HepG2 (cell line): ENCODE results near the gene MTFP1. TPM values are rescaled to one million over a fixed set of nuclear protein-coding genes. Genes with fewer than 3 reads are reported as not detected.

Source experiments
- ATAC-seq: fragments of 200-7000 bp; cut with Tn5 transposase; 3 replicates; pipeline ENCODE4 v1.9.1; 2020; ENCODE audit warnings: mild to moderate bottlenecking, moderate library complexity
- BruUV-seq: library from RNA; stranded (reverse); fragments of 400-500 nt; replicated peaks from 2 replicates; lab custom pipeline; 2021; lab: Mats Ljungman, UMichigan
- CTCF ChIA-PET: fragments of 300-600 bp; formaldehyde crosslinking; extraction: SDS; loops from one replicate; lab custom pipeline; 2021; ENCODE audit warnings: low total read pairs, inconsistent platforms, low intra/inter-chr PET ratio; lab: Yijun Ruan, JAX
- POLR2A ChIA-PET: fragments of 350-600 bp; sonication (Branson Sonifier 250); formaldehyde crosslinking; loops from one replicate; lab custom pipeline; 2020; ENCODE audit warnings: antibody characterized with exemption, inconsistent platforms; lab: Yijun Ruan, JAX
- DNase-seq: peaks from one replicate; pipeline ENCODE4 v3.0.0-alpha.2; 2015; ENCODE audit warnings: low spot score
- FAIRE-seq: peaks from 3 replicates; lab custom pipeline; 2011; peaks lifted over from hg19 to GRCh38; lab: Jason Lieb, UNC
- H2AFZ ChIP-seq: one replicate; pipeline ENCODE4 v1.6.1; 2011; ENCODE audit warnings: low read length, inconsistent platforms
- H3K27ac ChIP-seq: fragments of 300-600 bp; 3 replicates; pipeline ENCODE4 v1.8.0; 2011; ENCODE audit warnings: mixed run types, mild to moderate bottlenecking, mixed read lengths, low read length, inconsistent platforms; ENCODE audit not compliant: insufficient read depth; ENCODE audit errors: extremely low read length
- H3K27me3 ChIP-seq, 2 experiments: fragments of 200-600 bp in 1 of 2; 2 replicates in 1 of 2; 3 replicates in 1 of 2; pipeline versions ENCODE4 v1.6.0 to v1.8.0; 2011; ENCODE audit warnings: low read length in 2 of 2, mild to moderate bottlenecking in 2 of 2, moderate library complexity in 2 of 2, inconsistent platforms in 1 of 2; ENCODE audit not compliant: insufficient read depth in 2 of 2, control insufficient read depth in 1 of 2
- H3K36me3 ChIP-seq, 2 experiments: fragments of 200-600 bp in 1 of 2; replicated peaks in 1 of 2; 2 replicates in 1 of 2; 3 replicates in 1 of 2; pipeline versions ENCODE4 v1.5.1 to v1.8.0; 2011; ENCODE audit warnings: low read length in 2 of 2, inconsistent platforms in 1 of 2; ENCODE audit not compliant: insufficient read depth in 2 of 2, control insufficient read depth in 1 of 2
- H3K4me1 ChIP-seq: 2 replicates; pipeline ENCODE4 v1.5.1; 2012; ENCODE audit warnings: low read length, inconsistent platforms; ENCODE audit not compliant: insufficient read depth
- H3K4me2 ChIP-seq: 2 replicates; pipeline ENCODE4 v1.6.0; 2011; ENCODE audit warnings: low read depth, low read length, inconsistent platforms
- H3K4me3 ChIP-seq, 3 experiments: fragments of 200-600 bp in 1 of 3; sonication (generic), shearing (Covaris generic) in 1 of 3; replicated peaks in 1 of 3; 2 replicates each; pipeline ENCODE4 v1.5.1; 2011 to 2016; ENCODE audit warnings: low read length in 3 of 3, inconsistent platforms in 2 of 3, low read depth in 2 of 3, mild to moderate bottlenecking in 2 of 3, control low read depth in 1 of 3, mixed read lengths in 1 of 3; ENCODE audit not compliant: insufficient read depth in 1 of 3
- H3K79me2 ChIP-seq: one replicate; pipeline ENCODE4 v1.6.1; 2011; ENCODE audit warnings: low read length, inconsistent platforms; ENCODE audit not compliant: insufficient read depth
- H3K9ac ChIP-seq: 2 replicates; pipeline ENCODE4 v1.6.0; 2011; ENCODE audit warnings: mild to moderate bottlenecking, low read depth, low read length, inconsistent platforms; ENCODE audit not compliant: insufficient read depth
- H3K9me3 ChIP-seq: 2 replicates; pipeline ENCODE4 v1.5.1; 2012; ENCODE audit warnings: mild to moderate bottlenecking, low read length
- H4K20me1 ChIP-seq: 2 replicates; pipeline ENCODE4 v1.6.0; 2011; ENCODE audit warnings: inconsistent platforms, mild to moderate bottlenecking, low read length, moderate library complexity; ENCODE audit not compliant: insufficient read depth
- ADNP ChIP-seq: sonication (generic); formaldehyde crosslinking; IDR thresholded peaks from 2 replicates; pipeline ENCODE4 v1.4.0; 2020; ENCODE audit warnings: missing genetic modification reagents
- ATF1 ChIP-seq: IDR thresholded peaks from 2 replicates; pipeline ENCODE4 v1.6.1; 2016; ENCODE audit warnings: mild to moderate bottlenecking, control low read depth
- CHD4 ChIP-seq: fragments of 200-600 bp; sonication (generic); IDR thresholded peaks from 2 replicates; pipeline ENCODE4 v1.7.0; 2017; ENCODE audit warnings: mild to moderate bottlenecking, low read length, borderline replicate concordance
- DNMT3B ChIP-seq: conservative IDR thresholded peaks from 2 replicates; pipeline ENCODE4 v1.6.1; 2016; ENCODE audit warnings: missing biosample characterization, control low read depth
- MBD4 ChIP-seq: IDR thresholded peaks from 2 replicates; pipeline ENCODE4 v1.6.1; 2012; ENCODE audit warnings: low read length, inconsistent platforms, borderline replicate concordance
- MTERF4 ChIP-seq: sonication (generic); formaldehyde crosslinking; IDR thresholded peaks from 2 replicates; pipeline ENCODE4 v1.8.0; 2023; ENCODE audit warnings: mild to moderate bottlenecking, missing genetic modification reagents
- NFE2L2 ChIP-seq: fragments of 150-350 bp; IDR thresholded peaks from 2 replicates; pipeline ENCODE4 v1.6.1; 2014; ENCODE audit warnings: low read length
- RBM22 ChIP-seq: fragments of 200-400 bp; formaldehyde crosslinking; optimal IDR thresholded peaks from 2 replicates; pipeline ENCODE3; 2017; ENCODE audit warnings: mild to moderate bottlenecking, low read length, moderate library complexity
- SRSF9 ChIP-seq: fragments of 200-400 bp; formaldehyde crosslinking; IDR thresholded peaks from 2 replicates; pipeline ENCODE4 v1.6.1; 2018; ENCODE audit warnings: borderline replicate concordance, mild to moderate bottlenecking, low read depth, low read length; ENCODE audit not compliant: insufficient read depth, poor library complexity, severe bottlenecking
- TFDP2 ChIP-seq: sonication (generic); formaldehyde crosslinking; IDR thresholded peaks from 2 replicates; pipeline ENCODE4 v1.4.0; 2020; ENCODE audit warnings: missing genetic modification reagents
- TOE1 ChIP-seq: sonication (generic); formaldehyde crosslinking; IDR thresholded peaks from 2 replicates; pipeline ENCODE4 v1.4.0; 2020; ENCODE audit warnings: mild to moderate bottlenecking, missing genetic modification reagents
- ZNF282 ChIP-seq: fragments of 450-650 bp; IDR thresholded peaks from 2 replicates; pipeline ENCODE4 v1.6.1; 2018; ENCODE audit not compliant: partially characterized antibody
- ZNF552 ChIP-seq: sonication (generic); formaldehyde crosslinking; IDR thresholded peaks from 2 replicates; pipeline ENCODE4 v1.9.0; 2022; ENCODE audit warnings: missing genetic modification reagents, mild to moderate bottlenecking, borderline replicate concordance
- ZNF557 ChIP-seq: sonication (generic); formaldehyde crosslinking; IDR thresholded peaks from 2 replicates; pipeline ENCODE4 v1.4.0; 2020; ENCODE audit warnings: missing genetic modification reagents
- ZUFSP ChIP-seq: sonication (generic); formaldehyde crosslinking; IDR thresholded peaks from 2 replicates; pipeline ENCODE4 v1.9.0; 2021; ENCODE audit warnings: missing genetic modification reagents, mild to moderate bottlenecking, borderline replicate concordance
- WGBS: methylation state at CpG from one replicate; pipeline ENCODE4 v1.1.6; 2017; ENCODE audit warnings: low lambda C conversion rate; 5-methylcytosine and 5-hydroxymethylcytosine counted together
- in situ Hi-C: cut with HindIII; loops from 2 replicates; pipeline ENCODE4 v1.10.0; 2017; ENCODE audit warnings: low pct_unique_long_range_greater_than_20kb; ENCODE audit not compliant: extremely low pct_ligation_motif_present
- intact Hi-C: fragments of 100-400 bp; cut with micrococcal nuclease; formaldehyde crosslinking; loops from one replicate; pipeline ENCODE4 v1.10.0; 2022; ENCODE audit not compliant: unreplicated experiment
- polyA plus RNA-seq, 8 experiments: library from polyadenylated mRNA; depleted of rRNA in 3 of 8; stranded (reverse) in 7 of 8; unstranded in 1 of 8; fragments of >200 nt; fragmentation: Illumina TruSeq in 4 of 8; extraction: Trizol in 4 of 8; gene quantifications; 2 replicates each; pipeline versions ENCODE4 v1.2.1 to v1.2.3, GENCODE V29; 2011 to 2016; ENCODE audit warnings: low read depth in 4 of 8, missing spikeins in 1 of 8, mixed read lengths in 1 of 8; ENCODE audit not compliant: insufficient read depth in 1 of 8
- total RNA-seq, 5 experiments: library from RNA; depleted of rRNA; stranded (reverse); fragments of >200 nt; fragmentation: Illumina TruSeq; extraction: Trizol; gene quantifications; 2 replicates each; pipeline ENCODE4 v1.2.3, GENCODE V29; 2016; ENCODE audit warnings: low read depth in 1 of 5
- TF ChIP-seq, protein P1 (sequence below): sonication (generic); formaldehyde crosslinking; IDR thresholded peaks from 2 replicates; pipeline ENCODE4 v1.5.0; 2020; ENCODE audit warnings: mild to moderate bottlenecking, missing genetic modification reagents, borderline replicate concordance

Gene MTFP1
- total and polyA plus RNA-seq, 2 of the 13 experiments (the other 11 are each of a cell fraction or from before 2014, with no cell fraction given) = 29.5 to 45.6 TPM

GRCh38 chr22:30400159-30400558, 25.4 kb upstream of the MTFP1 start:
- in situ Hi-C loops (no loop called here), intact Hi-C loops (no loop called here)
- no peak overlapping the region for H3K4me3 ChIP-seq
- ChIA-PET POLR2A (no interaction called here), CTCF (no interaction called here)
- ATAC-seq (no peak), DNase-seq (no peak), FAIRE-seq (no peak)
- no peak overlapping the region for H3K9ac ChIP-seq
- BruUV-seq = no TSS peak
- WGBS = 100% methylated on average over 1 of the region's 1 CpG
- H2AFZ ChIP-seq = no peak overlapping the region
- H3K79me2 ChIP-seq = no peaks in the 10 kb centered on the region
- no peak overlapping the region for H3K27ac ChIP-seq
- H3K27me3 ChIP-seq = no peaks in the 10 kb centered on the region
- no peaks in the 10 kb centered on the region for H4K20me1 ChIP-seq
- peaks cover 70% of the 10 kb centered on the region for H3K4me1 ChIP-seq
- H3K4me2 ChIP-seq = no peak overlapping the region
- no peaks in the 10 kb centered on the region; a peak in 1 of 5 replicates for H3K36me3 ChIP-seq
- no peaks in the 10 kb centered on the region for H3K9me3 ChIP-seq
- TF ChIP-seq TFDP2 (CRISPR knock-in tag) (no peak), TOE1 (CRISPR knock-in tag) (no peak), CHD4 (no peak), ATF1 (CRISPR knock-in tag) (no peak), ZNF557 (CRISPR knock-in tag) (no peak), DNMT3B (CRISPR knock-in tag) (no peak), ZUFSP (CRISPR knock-in tag) (no peak), MBD4 (no peak), MTERF4 (no peak), NFE2L2 (no peak), ADNP (CRISPR knock-in tag) (no peak), ZNF282 (no peak), SRSF9 (no peak), ZNF552 (no peak), RBM22 (no peak)
- TF ChIP-seq, protein P1, sequence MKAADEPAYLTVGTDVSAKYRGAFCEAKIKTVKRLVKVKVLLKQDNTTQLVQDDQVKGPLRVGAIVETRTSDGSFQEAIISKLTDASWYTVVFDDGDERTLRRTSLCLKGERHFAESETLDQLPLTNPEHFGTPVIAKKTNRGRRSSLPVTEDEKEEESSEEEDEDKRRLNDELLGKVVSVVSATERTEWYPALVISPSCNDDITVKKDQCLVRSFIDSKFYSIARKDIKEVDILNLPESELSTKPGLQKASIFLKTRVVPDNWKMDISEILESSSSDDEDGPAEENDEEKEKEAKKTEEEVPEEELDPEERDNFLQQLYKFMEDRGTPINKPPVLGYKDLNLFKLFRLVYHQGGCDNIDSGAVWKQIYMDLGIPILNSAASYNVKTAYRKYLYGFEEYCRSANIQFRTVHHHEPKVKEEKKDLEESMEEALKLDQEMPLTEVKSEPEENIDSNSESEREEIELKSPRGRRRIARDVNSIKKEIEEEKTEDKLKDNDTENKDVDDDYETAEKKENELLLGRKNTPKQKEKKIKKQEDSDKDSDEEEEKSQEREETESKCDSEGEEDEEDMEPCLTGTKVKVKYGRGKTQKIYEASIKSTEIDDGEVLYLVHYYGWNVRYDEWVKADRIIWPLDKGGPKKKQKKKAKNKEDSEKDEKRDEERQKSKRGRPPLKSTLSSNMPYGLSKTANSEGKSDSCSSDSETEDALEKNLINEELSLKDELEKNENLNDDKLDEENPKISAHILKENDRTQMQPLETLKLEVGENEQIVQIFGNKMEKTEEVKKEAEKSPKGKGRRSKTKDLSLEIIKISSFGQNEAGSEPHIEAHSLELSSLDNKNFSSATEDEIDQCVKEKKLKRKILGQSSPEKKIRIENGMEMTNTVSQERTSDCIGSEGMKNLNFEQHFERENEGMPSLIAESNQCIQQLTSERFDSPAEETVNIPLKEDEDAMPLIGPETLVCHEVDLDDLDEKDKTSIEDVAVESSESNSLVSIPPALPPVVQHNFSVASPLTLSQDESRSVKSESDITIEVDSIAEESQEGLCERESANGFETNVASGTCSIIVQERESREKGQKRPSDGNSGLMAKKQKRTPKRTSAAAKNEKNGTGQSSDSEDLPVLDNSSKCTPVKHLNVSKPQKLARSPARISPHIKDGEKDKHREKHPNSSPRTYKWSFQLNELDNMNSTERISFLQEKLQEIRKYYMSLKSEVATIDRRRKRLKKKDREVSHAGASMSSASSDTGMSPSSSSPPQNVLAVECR = no peak
